ENCODE measurements around the gene CPB2.

Gene CPB2

GRCh38 chr13:46100191-46100815 is 4.5 kb downstream of the CPB2 start:
- no peak for DNase-seq (ENCODE audit: low read depth in 2 of 3, low spot score in 1 of 3)

GRCh38 chr13:46097663-46098062 is 7.2 kb downstream of the CPB2 start:
- DNase-seq (ENCODE audit: low read depth in 2 of 3, low spot score in 1 of 3): no peak

- no peak for DNase-seq (ENCODE audit: low read depth in 2 of 3, low spot score in 1 of 3)
Measured at GRCh38 chr13:46097015-46097414, 7.8 kb downstream of the CPB2 start.

GRCh38 chr13:46094478-46094877 is 10.4 kb downstream of the CPB2 start:
- no peak for DNase-seq (ENCODE audit: low read depth in 2 of 3, low spot score in 1 of 3)

- no peak for DNase-seq (ENCODE audit: low read depth in 2 of 3, low spot score in 1 of 3)
Measured at GRCh38 chr13:46088821-46089562, 15.8 kb downstream of the CPB2 start.

GRCh38 chr13:46087481-46087880 is 17.4 kb downstream of the CPB2 start:
- DNase-seq (ENCODE audit: low read depth in 2 of 3, low spot score in 1 of 3): no peak

GRCh38 chr13:46086985-46087384 is 17.8 kb downstream of the CPB2 start:
- DNase-seq (ENCODE audit: low read depth in 2 of 3, low spot score in 1 of 3): no peak

- no peak for DNase-seq (ENCODE audit: low read depth in 2 of 3, low spot score in 1 of 3)
Measured at GRCh38 chr13:46086421-46086922, 18.4 kb downstream of the CPB2 start.

GRCh38 chr13:46085737-46086136 is 19.1 kb downstream of the CPB2 start:
- no peak for DNase-seq (ENCODE audit: low read depth in 2 of 3, low spot score in 1 of 3)

GRCh38 chr13:46082324-46082723 is 22.5 kb downstream of the CPB2 start:
- DNase-seq (ENCODE audit: low read depth in 2 of 3, low spot score in 1 of 3): no peak

- no peak for DNase-seq (ENCODE audit: low read depth in 2 of 3, low spot score in 1 of 3)
Measured at GRCh38 chr13:46079770-46080169, 25.1 kb downstream of the CPB2 start.

GRCh38 chr13:46077265-46077664 is 27.6 kb downstream of the CPB2 start:
- DNase-seq (ENCODE audit: low read depth in 2 of 3, low spot score in 1 of 3): no peak

GRCh38 chr13:46076827-46077226 is 28.0 kb downstream of the CPB2 start:
- DNase-seq (ENCODE audit: low read depth in 2 of 3, low spot score in 1 of 3): no peak

GRCh38 chr13:46075811-46076210 is 29.0 kb downstream of the CPB2 start:
- no peak for DNase-seq (ENCODE audit: low read depth in 2 of 3, low spot score in 1 of 3)

- no peak for DNase-seq (ENCODE audit: low read depth in 2 of 3, low spot score in 1 of 3)
Measured at GRCh38 chr13:46071590-46072249, 33.1 kb downstream of the CPB2 start.

- DNase-seq (ENCODE audit: low read depth in 2 of 3, low spot score in 1 of 3): no peak
Measured at GRCh38 chr13:46063292-46063691, 41.5 kb downstream of the CPB2 start.

GRCh38 chr13:46062185-46062584 is 42.6 kb downstream of the CPB2 start:
- no peak for DNase-seq (ENCODE audit: low read depth in 2 of 3, low spot score in 1 of 3)

GRCh38 chr13:46059405-46059804 is 45.4 kb downstream of the CPB2 start:
- DNase-seq (ENCODE audit: low read depth in 2 of 3, low spot score in 1 of 3): no peak

GRCh38 chr13:46058268-46058667 is 46.6 kb downstream of the CPB2 start:
- no peak for DNase-seq (ENCODE audit: low read depth in 2 of 3, low spot score in 1 of 3)

- no peak for DNase-seq (ENCODE audit: low read depth in 2 of 3, low spot score in 1 of 3)
Measured at GRCh38 chr13:46057256-46058015, 47.4 kb downstream of the CPB2 start.
